B cell (primary cell): ENCODE data around the gene PNLIP. TPM values are rescaled to one million over a fixed set of nuclear protein-coding genes. Genes with fewer than 3 reads are reported as not detected.

Experiments used
- ATAC-seq: fragments of 200-7000 bp; cut with Tn5 transposase; one replicate; pipeline ENCODE4 v1.10.0; 2021; ENCODE audit warnings: low read depth, mild to moderate bottlenecking, moderate number of reproducible peaks, moderate library complexity
- CTCF ChIA-PET: fragments of 350-600 bp; sonication (Branson Sonifier 250); formaldehyde crosslinking; loops from one replicate; lab custom pipeline; 2021; ENCODE audit warnings: antibody characterized with exemption, inconsistent platforms; lab: Charles Lee
- POLR2A ChIA-PET: fragments of 350-600 bp; sonication (Branson Sonifier 250); formaldehyde crosslinking; loops from one replicate; lab custom pipeline; 2021; ENCODE audit warnings: antibody characterized with exemption; lab: Charles Lee
- DNase-seq: peaks from one replicate; pipeline ENCODE4 v3.0.0; 2013
- H2AFZ ChIP-seq: 2 replicates; pipeline ENCODE4 v1.6.1; 2012; ENCODE audit warnings: mild to moderate bottlenecking, low read depth, low read length; ENCODE audit not compliant: insufficient read depth, poor library complexity, severe bottlenecking
- H3K27ac ChIP-seq, 2 donors: 1 replicate in 1 of 2; 2 replicates in 1 of 2; pipeline ENCODE4 v1.5.1; 2012 to 2013; ENCODE audit warnings: low read length in 2 of 2, mild to moderate bottlenecking in 2 of 2, moderate library complexity in 1 of 2
- H3K27me3 ChIP-seq, 4 experiments: fragments of 200-600 bp in 1 of 4; sonication (generic) in 1 of 4; replicated peaks in 1 of 4; 1 replicate in 2 of 4; 2 replicates in 2 of 4; pipeline versions ENCODE4 v1.6.1 to v1.7.0; 2013 to 2016; ENCODE audit warnings: low read length in 3 of 4, mild to moderate bottlenecking in 2 of 4, mixed read lengths in 1 of 4, moderate library complexity in 1 of 4; ENCODE audit not compliant: insufficient read depth in 4 of 4, control insufficient read depth in 3 of 4; ENCODE audit errors: control extremely low read depth in 1 of 4
- H3K36me3 ChIP-seq, 2 experiments: replicated peaks in 1 of 2; 1 replicate in 1 of 2; 2 replicates in 1 of 2; pipeline versions ENCODE4 v1.6.1 to v1.7.1; 2013; ENCODE audit warnings: low read length in 1 of 2; ENCODE audit not compliant: insufficient read depth in 2 of 2, control insufficient read depth in 1 of 2; ENCODE audit errors: control extremely low read depth in 1 of 2, extremely low read depth in 1 of 2
- H3K4me1 ChIP-seq, 2 donors: fragments of 200-600 bp in 1 of 2; sonication (generic) in 1 of 2; 1 replicate in 1 of 2; 2 replicates in 1 of 2; pipeline versions ENCODE4 v1.5.1 to v1.6.1; 2013 to 2017; ENCODE audit warnings: low read length in 2 of 2; ENCODE audit not compliant: control insufficient read depth in 2 of 2, insufficient read depth in 2 of 2
- H3K4me2 ChIP-seq: replicated peaks from 2 replicates; pipeline ENCODE3; 2012; ENCODE audit warnings: mild to moderate bottlenecking, low read depth, low read length; ENCODE audit not compliant: poor library complexity, severe bottlenecking
- H3K4me3 ChIP-seq, 5 experiments: fragments of 200-600 bp in 1 of 5; sonication (generic) in 1 of 5; 1 replicate in 3 of 5; 2 replicates in 2 of 5; pipeline versions ENCODE4 v1.5.1 to v1.7.0; 2011 to 2016; ENCODE audit warnings: low read length in 4 of 5, mild to moderate bottlenecking in 4 of 5, low read depth in 2 of 5, control low read depth in 1 of 5, moderate library complexity in 1 of 5; ENCODE audit not compliant: insufficient read depth in 1 of 5; ENCODE audit errors: control extremely low read depth in 1 of 5, extremely low read depth in 1 of 5
- H3K79me2 ChIP-seq: fragments of 200-600 bp; sonication (generic); one replicate; pipeline ENCODE4 v1.6.0; 2016; ENCODE audit warnings: low read length; ENCODE audit not compliant: control insufficient read depth, insufficient read depth
- H3K9ac ChIP-seq: fragments of 200-600 bp; sonication (generic); 2 replicates; pipeline ENCODE4 v1.6.1; 2017; ENCODE audit warnings: mild to moderate bottlenecking, low read length, moderate library complexity
- H3K9me3 ChIP-seq, 3 donors: one replicate each; pipeline versions ENCODE4 v1.6.1 to v1.7.1; 2013; ENCODE audit warnings: low read length in 2 of 3; ENCODE audit not compliant: control insufficient read depth in 2 of 3, insufficient read depth in 1 of 3; ENCODE audit errors: control extremely low read depth in 1 of 3
- H4K20me1 ChIP-seq: 2 replicates; pipeline ENCODE4 v1.6.0; 2012; ENCODE audit warnings: mild to moderate bottlenecking, low read length; ENCODE audit not compliant: insufficient read depth, control insufficient read depth, poor library complexity, severe bottlenecking
- H3K27ac Mint-ChIP-seq: one replicate; pipeline ENCODE4 v1.8.0; 2021; ENCODE audit warnings: mixed read lengths
- H3K27me3 Mint-ChIP-seq: one replicate; pipeline ENCODE4 v1.8.0; 2021; ENCODE audit warnings: mixed read lengths
- H3K4me1 Mint-ChIP-seq: one replicate; pipeline ENCODE4 v1.8.0; 2021; ENCODE audit warnings: mixed read lengths
- H3K4me3 Mint-ChIP-seq: one replicate; pipeline ENCODE4 v1.8.0; 2021; ENCODE audit warnings: mixed read lengths
- H3K9me3 Mint-ChIP-seq: one replicate; pipeline ENCODE4 v1.8.0; 2022; ENCODE audit warnings: mixed read lengths; ENCODE audit not compliant: insufficient read depth
- CTCF ChIP-seq: fragments of 200-600 bp; IDR thresholded peaks from one replicate; pipeline ENCODE4 v1.8.0; 2022; ENCODE audit warnings: antibody characterized with exemption, mild to moderate bottlenecking
- EZH2 ChIP-seq: IDR thresholded peaks from 2 replicates; pipeline ENCODE4 v1.6.1; 2012; ENCODE audit warnings: borderline replicate concordance, low read depth, mild to moderate bottlenecking, moderate library complexity, low read length; ENCODE audit not compliant: insufficient read depth, poor library complexity, severe bottlenecking
- WGBS: methylation state at CpG from one replicate; pipeline ENCODE4 v1.1.5; 2013; ENCODE audit warnings: missing lambda C conversion rate; ENCODE audit not compliant: insufficient coverage; 5-methylcytosine and 5-hydroxymethylcytosine counted together
- intact Hi-C: fragments of 100-400 bp; cut with micrococcal nuclease; formaldehyde crosslinking; loops from one replicate; pipeline ENCODE4 v1.10.0; 2022
- polyA plus RNA-seq: library from polyadenylated mRNA; depleted of rRNA; stranded (reverse); fragments of >200 nt; gene quantifications from 2 replicates; pipeline ENCODE4 v1.2.3, GENCODE V29; 2012
- total RNA-seq, 2 donors: library from RNA; stranded (reverse); fragments of 120-200 nt in 1 of 2; gene quantifications; 1 replicate in 1 of 2; 2 replicates in 1 of 2; pipeline versions ENCODE4 v1.2.3 to v1.2.4, GENCODE V29; 2013 to 2022

Gene PNLIP
- total and polyA plus RNA-seq, 2 donors (not counting 1 experiment from before 2014, with no cell fraction given): not detected

GRCh38 chr10:116536810-116537209, 8.9 kb upstream of the PNLIP start:
- ChIA-PET POLR2A (no interaction called here), CTCF (no interaction called here)
- no peak overlapping the region for H2AFZ ChIP-seq
- Mint-ChIP-seq H3K4me3 (no peak overlapping the region), H3K27ac (no peak overlapping the region), H3K27me3 (no peaks in the 10 kb centered on the region), H3K4me1 (no peaks in the 10 kb centered on the region), H3K9me3 (peaks cover 5% of the 10 kb centered on the region)
- no peaks in the 10 kb centered on the region for H3K9me3 ChIP-seq
- no peaks in the 10 kb centered on the region for H3K4me1 ChIP-seq
- H3K79me2 ChIP-seq: no peaks in the 10 kb centered on the region
- no CpG with 5 or more reads among the region's 2 CpGs for WGBS
- DNase-seq: no peak
- H3K9ac ChIP-seq: no peak overlapping the region
- no peak for TF ChIP-seq CTCF
- no peaks in the 10 kb centered on the region for H3K36me3 ChIP-seq
- no peak overlapping the region for H3K4me3 ChIP-seq
- H3K27me3 ChIP-seq: no peaks in the 10 kb centered on the region
- ATAC-seq: no peak
- no peaks in the 10 kb centered on the region for H4K20me1 ChIP-seq
- no peak overlapping the region for H3K27ac ChIP-seq
- no peak overlapping the region for H3K4me2 ChIP-seq
- intact Hi-C loops: no loop called here

GRCh38 chr10:116538456-116538855, 7.3 kb upstream of the PNLIP start:
- H3K4me3 Mint-ChIP-seq: no peak overlapping the region
- Histone ChIP-seq H3K79me2 (no peaks in the 10 kb centered on the region), H3K9me3 (no peaks in the 10 kb centered on the region), H2AFZ (no peak overlapping the region), H3K4me2 (no peak overlapping the region), H3K4me3 (no peak overlapping the region), H3K27ac (no peak overlapping the region), H3K9ac (no peak overlapping the region), H3K27me3 (no peaks in the 10 kb centered on the region), H3K36me3 (no peaks in the 10 kb centered on the region), H3K4me1 (no peaks in the 10 kb centered on the region), H4K20me1 (no peaks in the 10 kb centered on the region)
- ChIA-PET POLR2A (no interaction called here), CTCF (no interaction called here)
- ATAC-seq (no peak), DNase-seq (no peak)
- no peak for TF ChIP-seq EZH2
- no peak for TF ChIP-seq CTCF
- H3K9me3 Mint-ChIP-seq: peaks cover 5% of the 10 kb centered on the region
- H3K27ac Mint-ChIP-seq: no peak overlapping the region
- H3K4me1 Mint-ChIP-seq: no peaks in the 10 kb centered on the region
- intact Hi-C loops: no loop called here
- no peaks in the 10 kb centered on the region for H3K27me3 Mint-ChIP-seq
